ENCODE measurements around the gene ANXA1.
A peak's percentile ranks its signal among the peaks of the same experiment; 100 is the strongest.
"Not testable (repeated sequence)": the region's sequence is repeated elsewhere in the genome, so short reads cannot be mapped to it uniquely, and the experiment has no call there.

Gene ANXA1

DNA sequence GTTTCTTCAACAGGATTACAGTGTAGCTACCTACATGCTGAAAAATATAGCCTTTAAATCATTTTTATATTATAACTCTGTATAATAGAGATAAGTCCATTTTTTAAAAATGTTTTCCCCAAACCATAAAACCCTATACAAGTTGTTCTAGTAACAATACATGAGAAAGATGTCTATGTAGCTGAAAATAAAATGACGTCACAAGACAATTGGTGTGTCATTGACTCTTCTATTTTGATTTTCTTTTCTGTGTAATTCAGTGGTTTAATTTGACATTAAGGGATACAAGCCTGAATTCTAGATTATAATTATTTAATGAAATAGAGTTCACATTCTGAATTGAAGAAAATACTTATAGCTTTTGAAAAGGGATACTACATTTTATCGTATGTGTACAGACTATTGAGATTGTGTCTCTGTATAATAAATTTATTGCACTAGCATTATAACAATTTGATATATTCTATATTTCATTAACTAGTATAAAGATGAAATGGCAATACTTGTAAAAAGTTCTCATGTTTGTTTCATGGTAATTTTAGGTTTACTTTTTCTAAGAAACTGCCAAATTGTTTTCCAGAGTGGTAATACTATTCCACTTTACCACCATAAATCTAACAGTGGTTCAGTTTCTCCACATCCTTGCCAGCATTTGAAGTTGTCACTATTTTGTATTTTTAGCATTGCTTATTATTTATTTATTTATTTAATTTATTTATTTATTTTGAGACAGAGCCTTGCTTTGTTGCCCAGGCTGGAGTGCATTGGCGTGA lies 18.7 kb downstream of the ANXA1 start:
- no peak for DNase-seq

DNA sequence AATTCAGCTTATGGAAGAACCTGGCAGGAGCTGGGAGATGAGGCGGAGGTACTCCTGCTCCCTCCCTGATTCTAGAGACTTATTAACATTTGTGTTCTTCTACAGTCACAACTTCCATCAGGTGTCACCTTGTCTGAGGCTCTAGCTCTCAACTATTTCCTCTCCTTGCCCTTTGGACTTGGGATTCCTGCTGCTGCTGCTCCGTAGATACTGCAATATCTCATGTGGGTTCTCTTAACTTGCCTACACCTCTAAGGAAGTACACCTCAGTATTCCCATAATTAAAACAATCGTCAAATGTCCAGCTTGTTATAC lies 21.2 kb downstream of the ANXA1 start:
- no peak for DNase-seq

DNA sequence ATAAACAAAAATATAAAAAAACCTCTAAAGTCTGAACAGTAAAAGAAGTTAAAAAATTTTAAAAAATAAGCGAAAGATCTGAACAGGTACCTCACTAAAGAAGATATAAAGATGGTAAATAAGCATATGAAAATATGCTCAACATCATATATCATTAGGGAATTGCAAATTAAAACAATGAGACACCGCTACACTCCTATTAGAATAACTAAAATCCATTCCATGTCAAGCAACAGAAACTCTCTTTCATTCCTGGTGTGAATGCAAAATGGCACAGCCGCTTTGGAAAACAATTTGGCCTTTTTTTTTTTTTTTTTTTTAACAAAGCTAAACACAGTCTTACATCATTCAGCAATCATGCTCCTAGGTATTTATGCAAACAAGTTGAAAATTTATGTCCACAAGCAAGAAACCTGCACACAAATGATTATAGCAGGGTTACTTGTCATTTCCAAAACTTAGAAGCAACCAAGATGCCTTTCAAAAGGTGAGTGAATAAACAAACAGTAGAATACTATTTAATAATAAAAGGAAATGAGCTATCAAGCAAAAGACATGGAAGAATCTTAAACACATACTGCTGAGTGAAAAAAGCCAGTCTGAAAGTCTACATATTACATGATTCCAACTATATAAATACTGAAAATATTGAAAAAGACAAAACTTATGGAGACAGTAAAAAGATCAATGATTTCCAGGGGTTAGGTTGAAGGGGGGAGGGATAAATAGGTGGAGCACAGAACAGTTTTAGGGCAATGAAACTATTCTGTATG lies 22.1 kb downstream of the ANXA1 start:
- DNase-seq: no peak

DNA sequence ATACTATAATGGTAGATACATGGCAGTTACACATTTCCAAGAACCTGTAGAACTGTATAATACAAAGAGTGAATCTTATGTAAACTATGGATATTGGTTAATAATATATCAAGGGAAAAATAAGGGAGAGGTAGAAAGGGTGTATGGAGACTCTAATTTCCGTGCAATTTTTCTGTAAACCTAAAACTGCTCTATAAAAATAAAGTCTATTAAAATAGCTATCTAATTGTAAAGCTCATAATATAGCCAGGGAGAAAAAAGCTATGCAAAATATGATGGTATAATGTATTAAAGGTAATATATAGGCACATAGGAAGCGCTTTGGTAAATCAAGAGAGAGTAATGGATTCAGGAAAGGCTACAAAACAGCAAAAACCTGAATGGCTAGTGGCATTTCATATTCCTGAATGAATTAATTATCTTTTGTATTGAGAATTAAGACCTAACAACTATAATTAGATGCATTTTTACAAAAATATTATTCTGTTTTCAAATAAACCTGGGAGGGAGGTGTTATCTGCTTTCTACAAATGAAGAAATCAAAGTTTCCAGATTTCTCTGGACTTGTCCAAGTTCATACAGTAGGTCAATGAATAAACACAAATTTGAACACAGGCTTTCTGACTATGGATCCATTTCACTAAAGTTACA lies 22.8 kb downstream of the ANXA1 start:
- no peak for DNase-seq

DNA sequence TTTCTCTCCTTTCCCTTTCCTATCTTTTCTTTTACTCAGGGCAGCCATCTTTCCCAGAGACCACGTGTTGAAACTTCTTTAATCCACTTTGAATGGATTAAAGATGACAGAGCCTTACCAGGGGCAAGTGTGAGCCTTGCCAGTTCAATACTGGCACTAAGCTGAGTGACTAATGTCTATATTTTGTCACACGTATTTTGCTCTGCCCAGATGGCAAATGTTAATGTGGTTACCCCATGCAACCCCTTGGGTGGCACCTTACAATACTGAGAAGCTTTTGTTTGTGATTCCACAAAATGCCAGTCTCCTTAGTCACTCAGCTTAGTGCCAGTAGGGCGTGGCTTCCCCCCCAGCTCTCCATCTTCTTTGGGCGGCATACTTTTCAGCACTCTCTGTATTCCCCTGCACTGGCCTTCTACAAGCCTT lies 24.8 kb downstream of the ANXA1 start:
- DNase-seq: no peak

DNA sequence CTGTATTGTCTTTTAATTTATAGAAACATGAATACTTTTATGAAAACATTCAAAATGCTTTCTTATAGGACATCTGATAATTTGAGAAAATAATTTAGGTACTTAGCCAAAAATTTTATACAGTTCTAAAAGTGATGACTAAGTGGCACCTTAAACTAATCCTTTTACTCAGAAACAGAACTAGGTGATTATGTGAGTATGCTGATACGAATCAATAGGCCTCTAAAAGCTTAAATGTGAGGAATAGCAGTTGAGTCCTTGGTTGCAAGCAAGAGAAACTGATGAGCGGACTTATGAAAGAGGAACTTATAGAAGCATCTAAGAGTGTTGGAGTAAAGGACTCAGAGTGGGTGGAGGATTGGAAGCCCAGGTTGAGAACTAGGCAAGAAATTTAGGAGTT lies 26.4 kb downstream of the ANXA1 start:
- no peak for DNase-seq

DNA sequence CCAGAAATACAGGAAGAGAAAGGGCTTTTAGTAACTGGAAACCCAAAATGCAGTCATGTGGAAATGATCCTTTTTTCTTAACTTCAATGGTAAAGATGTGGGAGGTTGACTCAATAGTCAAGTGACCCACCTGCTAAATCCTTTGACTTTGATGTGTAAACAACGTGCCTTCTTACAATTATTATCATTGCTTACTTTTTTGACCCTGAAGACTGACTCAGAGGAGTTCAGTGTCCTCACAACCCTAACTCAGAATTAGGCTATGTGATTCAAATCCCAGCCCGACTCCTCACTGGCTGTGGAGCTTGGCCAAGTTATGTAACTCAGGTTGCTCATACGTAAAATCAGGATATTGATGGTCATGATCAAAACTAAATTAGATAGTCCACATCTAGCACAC lies 27.9 kb downstream of the ANXA1 start:
- DNase-seq: no peak

DNA sequence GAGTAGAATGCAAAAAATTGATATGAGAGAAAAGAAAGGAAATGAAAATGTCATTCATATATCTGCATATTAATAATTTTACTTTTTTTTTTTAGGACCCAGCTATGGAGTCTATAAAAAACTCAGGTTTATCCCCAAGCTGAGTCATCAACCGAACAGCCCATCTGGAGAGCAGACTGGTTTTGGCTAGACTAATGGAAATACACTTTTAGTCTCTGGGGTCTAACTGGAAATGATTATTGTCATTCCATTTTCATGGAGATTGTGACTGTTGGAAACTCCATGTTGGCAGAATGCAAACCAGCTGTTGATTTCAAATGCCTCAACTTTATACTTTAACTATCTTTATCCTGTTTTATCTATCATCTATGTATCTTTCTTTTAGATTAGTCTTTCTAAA lies 28.7 kb downstream of the ANXA1 start:
- DNase-seq: no peak

DNA sequence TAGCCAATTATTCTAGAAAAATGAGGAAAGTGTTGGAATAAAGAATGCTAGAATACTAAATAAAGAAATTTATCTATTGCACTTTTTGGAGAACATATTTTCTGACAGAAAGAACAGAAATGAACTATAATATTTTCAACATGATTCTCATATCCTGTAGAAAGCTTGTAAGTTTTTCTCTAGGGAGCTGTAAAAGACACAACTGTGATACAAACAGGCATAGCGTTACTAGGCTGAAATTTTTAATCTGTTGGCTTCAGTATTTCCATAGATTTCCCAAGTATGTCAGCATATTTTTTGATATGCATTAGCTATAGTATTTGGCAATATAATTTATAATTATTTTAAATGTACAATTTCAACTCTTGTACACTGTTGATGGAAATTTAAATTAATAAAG lies 31.3 kb downstream of the ANXA1 start:
- no peak for DNase-seq

DNA sequence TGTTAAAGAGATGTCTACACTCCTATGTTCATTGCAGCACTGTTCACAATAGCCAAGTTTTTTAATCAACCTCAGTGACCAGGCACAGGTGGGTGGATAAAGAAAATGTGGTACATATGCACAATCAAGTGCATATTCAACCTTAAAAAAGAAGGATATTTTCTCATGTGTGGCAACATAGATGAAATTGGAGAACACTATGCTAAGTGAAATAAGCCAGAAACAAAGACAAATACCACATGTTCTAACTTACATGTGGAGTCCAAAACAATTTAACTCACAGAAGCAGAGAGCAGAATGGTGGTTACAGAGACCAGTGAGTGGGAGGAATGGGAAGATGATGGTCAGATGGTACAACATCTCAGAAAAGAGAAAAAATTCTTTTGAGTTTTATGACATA lies 31.8 kb downstream of the ANXA1 start:
- DNase-seq: no peak

DNA sequence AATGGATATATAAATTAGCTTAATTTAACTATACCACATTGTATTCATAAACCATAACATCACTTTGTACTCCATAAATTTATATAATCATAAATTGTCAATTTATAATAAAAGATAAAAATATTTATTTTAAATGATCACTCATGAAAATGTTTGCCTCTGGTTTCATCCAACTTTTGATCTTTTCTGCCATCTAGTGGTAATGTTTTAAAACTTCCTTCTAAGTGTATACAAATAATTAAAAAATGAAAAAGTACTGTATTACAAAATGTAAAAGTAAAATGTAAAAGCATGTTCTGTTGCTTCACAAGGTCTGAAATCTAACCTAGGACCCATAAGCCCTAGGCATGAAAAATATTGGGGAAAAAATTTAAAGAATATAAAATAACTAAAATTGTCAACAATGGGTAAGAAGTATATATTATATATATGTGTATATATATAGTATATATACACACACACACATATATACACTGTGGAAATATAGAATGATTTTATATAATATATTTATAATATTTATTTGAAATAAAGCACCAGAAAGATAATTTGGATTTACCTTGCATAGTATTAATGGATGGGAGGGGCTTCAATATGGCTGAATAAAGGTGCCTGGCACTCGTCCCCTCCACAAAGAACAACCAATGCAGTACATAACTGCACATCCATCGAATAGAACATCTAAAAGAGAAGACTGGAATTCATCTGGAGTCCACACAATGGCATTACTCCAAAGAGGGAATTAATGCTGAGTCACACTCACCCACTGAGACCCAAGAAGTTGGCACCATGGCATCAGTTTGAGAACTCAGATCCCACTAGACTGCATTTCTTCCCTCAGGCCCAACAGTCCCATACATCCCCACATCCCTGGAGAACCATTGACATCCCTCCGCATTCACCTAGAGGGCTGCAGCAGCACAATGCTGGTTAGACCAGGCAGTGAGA lies 32.5 kb downstream of the ANXA1 start:
- peak; percentile 13 for DNase-seq

DNA sequence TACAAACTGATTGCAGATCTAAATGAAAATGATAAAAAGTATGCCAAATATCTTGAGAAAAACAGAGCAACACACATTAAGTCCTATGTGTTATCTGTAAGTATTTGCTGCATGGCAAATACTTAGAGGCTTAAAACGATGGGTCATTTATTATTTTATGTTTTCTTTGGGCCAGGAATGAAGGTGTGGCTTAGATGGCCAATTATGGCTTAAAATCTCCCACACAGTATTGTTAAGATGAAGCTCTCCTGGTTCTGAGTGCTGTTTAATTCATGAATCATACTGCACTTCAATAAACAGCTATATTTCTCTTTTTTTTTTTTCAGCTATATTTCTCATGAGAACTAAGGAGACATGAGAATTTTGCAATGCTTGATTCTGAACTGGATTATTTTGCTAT lies 39.4 kb downstream of the ANXA1 start:
- DNase-seq: not testable (repeated sequence)

DNA sequence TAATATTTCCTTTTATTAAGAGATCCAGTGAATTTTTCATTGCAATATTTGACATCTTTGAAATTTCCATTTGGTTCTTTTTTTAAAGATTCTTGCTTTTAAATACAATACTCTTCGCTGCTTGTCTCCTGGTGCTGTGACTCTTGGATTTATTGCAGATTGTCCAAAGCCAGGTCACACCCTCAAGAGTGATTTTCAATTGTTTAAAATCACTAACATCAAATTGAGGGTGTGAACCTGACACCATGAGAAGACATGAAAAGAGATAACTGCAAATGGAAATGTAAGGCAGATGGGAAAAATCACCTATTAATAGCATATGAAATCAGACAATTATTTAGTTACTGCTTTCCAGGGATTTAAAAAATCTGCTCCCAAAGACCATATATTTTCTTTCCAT lies 42.6 kb downstream of the ANXA1 start:
- no peak for DNase-seq

DNA sequence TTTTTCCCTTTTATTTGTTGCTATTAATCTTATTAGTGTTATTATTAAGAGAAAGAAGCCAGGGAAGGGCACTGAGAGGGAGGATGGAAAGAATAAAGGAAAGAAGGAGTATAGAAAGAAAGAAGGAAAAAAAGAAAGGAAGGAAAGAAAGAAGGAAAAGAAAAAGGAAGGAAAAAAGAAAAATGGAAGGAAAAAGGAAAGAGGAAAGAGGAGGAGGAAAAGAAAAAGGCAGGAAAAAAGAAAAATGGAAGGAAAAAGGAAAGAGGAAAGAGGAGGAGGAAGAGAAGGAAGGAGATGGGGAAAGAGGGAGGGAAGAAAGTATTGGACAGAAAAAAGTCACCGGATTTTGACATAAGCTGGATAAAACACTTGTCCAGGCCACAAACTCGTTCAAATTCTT lies 47.8 kb downstream of the ANXA1 start:
- DNase-seq: no peak

DNA sequence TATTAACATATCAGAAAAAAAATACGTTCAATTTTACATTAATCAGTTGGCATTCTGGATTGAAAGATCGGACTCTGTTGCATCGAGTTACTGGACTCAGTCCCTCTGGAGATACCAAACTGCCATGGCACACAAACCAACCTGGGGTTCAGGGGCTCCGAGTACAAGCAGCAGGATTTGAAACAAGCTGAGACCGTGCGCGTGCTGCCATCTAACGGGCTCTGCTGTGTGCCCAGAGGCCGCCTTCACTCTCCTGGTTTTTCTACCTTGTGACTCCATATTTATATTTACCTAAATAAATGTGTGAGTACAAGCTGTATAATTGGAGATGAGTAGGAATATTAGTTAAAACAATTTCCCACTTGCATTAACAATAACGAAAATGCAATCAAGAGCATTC lies 48.2 kb downstream of the ANXA1 start:
- no peak for DNase-seq

DNA sequence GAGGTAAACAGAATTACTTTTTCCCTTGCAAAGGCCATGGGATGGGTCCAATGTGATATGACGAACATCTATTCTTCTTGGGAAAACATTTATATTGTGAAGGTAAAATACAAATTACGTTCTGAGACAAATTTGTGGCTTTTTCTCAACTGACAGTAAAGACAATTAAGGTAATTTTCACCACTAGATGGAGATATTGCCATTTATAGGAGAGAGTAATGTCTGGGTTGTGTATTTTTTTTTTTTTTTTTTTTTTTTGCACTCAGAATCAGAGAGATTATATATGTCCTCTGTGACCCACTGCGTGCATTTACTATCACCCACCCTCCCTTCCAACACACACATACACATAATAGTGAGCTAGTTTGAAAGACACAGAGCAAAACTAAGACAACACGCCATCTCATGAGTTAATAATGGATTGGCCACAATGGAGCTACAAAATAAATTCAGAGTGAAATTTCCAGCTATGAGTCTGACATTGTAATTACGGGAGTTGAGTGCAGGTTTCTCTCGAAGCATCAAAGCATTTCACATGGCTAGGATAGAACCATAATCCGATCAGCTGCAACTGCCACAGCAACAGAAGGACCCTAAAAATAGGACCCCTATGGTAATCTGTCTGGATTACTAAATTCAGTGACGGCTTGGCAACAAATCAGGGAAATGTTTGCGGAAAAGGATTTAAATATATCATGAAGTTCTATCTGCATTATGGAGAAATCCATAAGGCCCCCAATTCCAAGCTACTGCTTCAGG lies 49.2 kb downstream of the ANXA1 start:
- DNase-seq: peak; percentile 3

DNA sequence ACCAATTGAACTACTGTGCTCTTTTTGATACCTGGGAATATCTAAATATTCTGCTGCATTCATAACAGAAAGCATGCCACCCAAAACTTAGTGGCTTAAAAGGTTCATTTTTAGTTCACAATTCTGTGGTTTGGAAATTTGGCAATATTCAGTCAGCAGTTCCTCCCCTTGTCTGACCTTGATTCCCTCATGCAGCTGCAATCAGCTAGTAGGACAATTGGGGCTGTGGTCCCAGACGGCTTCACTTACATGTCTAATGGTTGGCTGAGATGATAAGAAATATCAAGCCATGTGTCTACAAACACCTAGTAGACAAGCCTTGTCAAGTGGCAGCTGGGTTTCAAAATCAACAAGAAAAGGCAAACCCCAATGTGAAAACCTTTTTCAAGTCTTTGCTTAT lies 51.3 kb downstream of the ANXA1 start:
- no peak for DNase-seq

DNA sequence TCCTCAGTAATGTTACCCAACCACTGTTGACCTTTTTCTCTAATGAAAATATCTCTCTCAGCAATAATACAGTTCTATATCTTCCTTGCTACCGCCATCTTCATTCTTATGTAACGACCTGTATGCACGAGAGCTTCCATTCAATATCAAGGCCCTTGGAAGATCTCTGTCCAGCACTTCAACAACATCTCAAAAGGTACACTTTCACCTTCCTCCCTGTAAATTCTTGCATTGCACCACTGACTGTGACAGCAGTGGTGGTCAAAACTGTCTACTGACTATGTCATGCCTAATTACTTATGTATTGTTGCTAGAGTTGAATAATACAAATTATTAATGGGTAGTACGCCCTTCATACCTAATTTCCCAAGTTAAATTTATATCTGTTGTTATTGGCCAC lies 53.3 kb downstream of the ANXA1 start:
- DNase-seq: no peak

DNA sequence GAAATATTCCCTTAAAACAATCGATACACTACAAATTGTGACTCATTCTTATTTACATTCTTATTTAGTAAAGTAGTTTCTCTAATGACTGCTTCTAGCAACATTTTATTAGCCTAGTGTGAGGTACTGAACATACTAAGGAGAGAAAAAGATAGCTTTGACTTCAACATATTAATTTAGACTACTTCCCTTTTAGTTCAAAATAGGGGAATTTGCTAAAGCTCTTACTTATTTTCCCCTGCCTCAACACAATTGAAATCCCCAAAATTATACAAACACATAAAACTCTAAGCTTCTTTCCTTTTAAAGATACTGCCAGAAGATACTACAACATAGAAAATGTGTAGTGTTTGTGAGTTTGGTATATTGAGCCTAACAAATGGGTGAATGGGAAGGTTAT lies 55.2 kb downstream of the ANXA1 start:
- no peak for DNase-seq

DNA sequence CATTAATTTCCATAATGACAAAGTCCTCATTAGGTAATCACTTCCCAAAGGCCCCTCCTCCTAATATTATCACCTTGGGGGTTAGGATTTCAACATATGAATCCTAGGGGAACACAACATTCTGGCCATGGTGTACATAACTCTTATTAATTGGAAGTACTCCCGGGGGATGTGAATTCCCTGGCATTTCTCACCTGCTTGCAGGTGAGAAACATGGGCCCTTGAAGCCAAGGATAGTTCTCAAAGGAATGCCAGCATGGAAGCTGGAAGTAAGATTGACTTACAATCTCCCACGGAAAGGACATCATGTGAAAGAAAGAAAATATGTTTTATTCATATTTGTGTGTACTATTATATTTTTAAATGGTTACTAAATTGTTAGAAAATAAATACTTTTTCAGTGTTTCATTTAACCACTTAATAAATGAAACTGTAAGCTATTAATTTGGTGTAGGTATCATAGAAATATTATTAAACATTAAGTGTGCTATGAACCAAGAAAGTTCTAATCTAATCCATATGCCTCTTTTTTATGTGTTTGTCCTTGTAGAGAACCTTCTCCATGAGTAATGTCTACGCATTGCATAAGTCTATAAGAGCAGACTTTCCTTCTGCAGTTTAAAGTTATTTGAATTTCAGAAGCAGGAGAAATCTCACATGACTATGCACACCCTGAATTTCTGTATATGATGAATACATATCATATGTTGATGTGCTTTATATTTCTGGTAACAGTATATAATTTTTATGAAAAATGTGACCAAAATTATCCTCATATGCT lies 59.4 kb downstream of the ANXA1 start:
- DNase-seq: no peak

DNA sequence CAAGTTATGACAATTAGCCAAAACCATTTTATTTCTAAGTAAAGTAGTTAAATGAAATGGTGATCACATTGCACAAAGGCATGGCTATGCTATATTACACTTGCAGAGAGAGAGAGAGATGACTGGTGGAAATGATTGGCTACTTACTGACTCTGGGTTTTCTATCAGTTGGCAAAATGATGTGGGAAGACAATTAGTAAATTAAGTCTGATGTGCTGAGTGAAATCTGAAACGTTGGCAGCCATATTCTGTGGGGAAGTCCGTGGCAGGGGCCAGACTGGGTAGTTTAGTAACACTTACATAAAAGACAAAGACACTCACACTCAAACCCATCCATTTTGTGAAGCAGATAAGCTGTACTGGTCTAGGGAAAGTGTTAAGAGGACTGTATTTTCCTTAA lies 61.6 kb downstream of the ANXA1 start:
- no peak for DNase-seq

DNA sequence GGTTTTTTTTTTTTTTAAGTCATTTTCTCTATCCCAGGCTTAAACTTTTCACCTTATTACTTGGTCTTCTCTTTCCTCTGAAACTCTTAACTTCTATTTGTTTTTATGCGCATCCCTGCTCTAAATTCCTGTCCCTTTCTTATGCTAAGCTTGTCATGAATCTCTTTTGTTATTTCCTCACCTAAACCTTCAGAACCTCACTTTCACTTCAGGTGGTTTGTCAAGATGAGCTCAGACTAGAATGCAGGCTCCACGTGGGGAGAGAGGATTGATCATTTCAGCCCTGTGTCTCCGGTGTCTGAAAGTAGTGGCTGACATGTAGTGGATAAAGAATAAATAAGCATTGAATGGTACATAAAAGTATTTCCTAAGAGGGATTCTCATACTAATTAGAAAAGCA lies 63.6 kb downstream of the ANXA1 start:
- no peak for DNase-seq
